ENCODE measurements around the gene ZNF524. TPM values are rescaled to one million over a fixed set of nuclear protein-coding genes. Genes with fewer than 3 reads are reported as not detected.

Gene ZNF524
- total RNA-seq, 1 experiment from 2014 or later, result 26.4 TPM

- intact Hi-C loops (cut with micrococcal nuclease; ENCODE audit: unreplicated experiment), result no loop called here
- H3K9me3 ChIP-seq (ENCODE audit: control insufficient read depth, insufficient read depth, low read depth, low read length), result no peaks in the 10 kb centered on the region; the same call in 1 of the 2 replicates
- no peak for DNase-seq (ENCODE audit: low read depth, low spot score)
- no peaks in the 10 kb centered on the region for H3K27me3 ChIP-seq (ENCODE audit: control insufficient read depth, insufficient read depth, low read length)
- TF ChIP-seq TCF7L2 (IDR thresholded peaks at IDR 0.05; ENCODE audit: low read depth, low read length), result no peak
- no peak for TF ChIP-seq SIN3A (IDR thresholded peaks at IDR 0.05; ENCODE audit: borderline replicate concordance, insufficient read depth, low read depth, low read length)
- TF ChIP-seq CTCF (IDR thresholded peaks at IDR 0.05), result no peak
- TF ChIP-seq REST (IDR thresholded peaks at IDR 0.05; ENCODE audit: insufficient read depth in 1 of 2, low read depth in 2 of 2, low read length in 1 of 2), result no peak
- no peak for TF ChIP-seq POLR2AphosphoS5 (IDR thresholded peaks at IDR 0.05; ENCODE audit: low read depth, low read length)
- no peaks in the 10 kb centered on the region for H3K36me3 ChIP-seq (ENCODE audit: control insufficient read depth, insufficient read depth, low read length)
- BruUV-seq (replicated peaks), result no TSS peak
- ATAC-seq, result peak; percentile 82
- H3K4me3 ChIP-seq (ENCODE audit: low read depth in 2 of 2, low read length in 2 of 2), result no peak overlapping the region
- H3K27ac ChIP-seq (ENCODE audit: low read length), result no peak overlapping the region
- peaks cover 7% of the 10 kb centered on the region for H3K4me1 ChIP-seq (ENCODE audit: control insufficient read depth, insufficient read depth, low read length)
- ChIA-PET CTCF (no interaction called here), POLR2A (no interaction called here)
- in situ Hi-C loops (cut with HindIII; ENCODE audit: low pct_unique_long_range_greater_than_20kb, low sequenced_read_pairs), result no loop called here
Observed at GRCh38 chr19:55563261-55563690, 36.8 kb upstream of the ZNF524 start.

GRCh38 chr19:55566823-55567222 is 33.3 kb upstream of the ZNF524 start:
- ATAC-seq, result no peak
- in situ Hi-C loops (cut with HindIII; ENCODE audit: low pct_unique_long_range_greater_than_20kb, low sequenced_read_pairs) (no loop called here), intact Hi-C loops (cut with micrococcal nuclease; ENCODE audit: unreplicated experiment) (no loop called here)
- no peaks in the 10 kb centered on the region for H3K9me3 ChIP-seq (ENCODE audit: control insufficient read depth, insufficient read depth, low read depth, low read length)
- DNase-seq (ENCODE audit: low read depth, low spot score), result no peak
- no peaks in the 10 kb centered on the region for H3K27me3 ChIP-seq (ENCODE audit: control insufficient read depth, insufficient read depth, low read length)
- BruUV-seq (replicated peaks), result no TSS peak
- TF ChIP-seq CTCF (IDR thresholded peaks at IDR 0.05) (no peak), TCF7L2 (IDR thresholded peaks at IDR 0.05; ENCODE audit: low read depth, low read length) (no peak), SIN3A (IDR thresholded peaks at IDR 0.05; ENCODE audit: borderline replicate concordance, insufficient read depth, low read depth, low read length) (no peak), REST (IDR thresholded peaks at IDR 0.05; ENCODE audit: insufficient read depth in 1 of 2, low read depth in 2 of 2, low read length in 1 of 2) (no peak), POLR2AphosphoS5 (IDR thresholded peaks at IDR 0.05; ENCODE audit: low read depth, low read length) (no peak)
- H3K4me3 ChIP-seq (ENCODE audit: low read depth in 2 of 2, low read length in 2 of 2), result no peak overlapping the region
- H3K36me3 ChIP-seq (ENCODE audit: control insufficient read depth, insufficient read depth, low read length), result no peaks in the 10 kb centered on the region
- peaks cover 7% of the 10 kb centered on the region for H3K4me1 ChIP-seq (ENCODE audit: control insufficient read depth, insufficient read depth, low read length)
- ChIA-PET POLR2A (no interaction called here), CTCF (no interaction called here)
- no peak overlapping the region for H3K27ac ChIP-seq (ENCODE audit: low read length)

Data from Panc1 (cell line).